DMS114 treated with DMSO at 0.1 percent for 48 hours (cell line): ENCODE results near the gene TRPM6.
"Not testable (repeated sequence)": the region's sequence is repeated elsewhere in the genome, so short reads cannot be mapped to it uniquely, and the experiment has no call there.

Source experiments
- DNase-seq: peaks from one replicate; lab custom pipeline; 2025; ENCODE audit not compliant: unreplicated experiment; lab: John Stamatoyannopoulos, UW

TRPM6 gene

DNA sequence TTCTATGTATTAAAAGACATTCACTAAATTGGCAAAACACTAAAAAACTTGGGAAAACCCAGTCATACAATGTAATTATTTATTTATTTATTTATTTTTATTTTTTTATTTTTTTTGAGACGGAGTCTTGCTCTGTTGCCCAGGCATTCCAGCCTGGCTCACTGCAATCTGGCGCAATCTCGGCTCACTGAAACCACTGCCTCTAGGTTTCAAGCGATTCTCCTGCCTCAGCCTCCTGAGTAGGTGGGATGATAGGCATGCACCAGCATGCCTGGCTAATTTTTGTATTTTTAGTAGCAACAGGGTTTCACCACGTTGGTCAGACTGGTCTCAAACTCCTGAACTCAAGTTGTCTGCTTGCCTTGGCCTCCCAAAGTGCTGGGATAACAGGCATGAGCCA is 27.5 kb downstream of the TRPM6 start:
- DNase-seq = not testable (repeated sequence)

DNA sequence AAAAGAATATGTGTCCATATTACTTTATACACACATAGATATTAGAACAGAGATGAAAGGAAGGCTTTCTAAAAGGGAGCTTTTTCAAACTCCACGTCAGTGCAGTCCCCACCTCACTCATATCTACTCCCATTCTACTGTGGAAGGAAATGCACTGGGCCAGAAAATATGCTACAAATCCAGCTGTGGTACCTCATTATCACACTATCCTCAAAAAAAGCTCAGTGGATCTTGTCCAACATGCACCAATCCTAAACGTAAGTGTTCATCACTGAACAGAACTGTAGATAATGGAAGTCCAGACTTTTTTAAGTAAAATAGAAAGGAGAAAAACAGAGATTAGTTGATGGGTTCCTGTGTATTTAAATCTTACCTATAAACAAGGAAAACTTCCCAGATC is 27.9 kb downstream of the TRPM6 start:
- no peak for DNase-seq

DNA sequence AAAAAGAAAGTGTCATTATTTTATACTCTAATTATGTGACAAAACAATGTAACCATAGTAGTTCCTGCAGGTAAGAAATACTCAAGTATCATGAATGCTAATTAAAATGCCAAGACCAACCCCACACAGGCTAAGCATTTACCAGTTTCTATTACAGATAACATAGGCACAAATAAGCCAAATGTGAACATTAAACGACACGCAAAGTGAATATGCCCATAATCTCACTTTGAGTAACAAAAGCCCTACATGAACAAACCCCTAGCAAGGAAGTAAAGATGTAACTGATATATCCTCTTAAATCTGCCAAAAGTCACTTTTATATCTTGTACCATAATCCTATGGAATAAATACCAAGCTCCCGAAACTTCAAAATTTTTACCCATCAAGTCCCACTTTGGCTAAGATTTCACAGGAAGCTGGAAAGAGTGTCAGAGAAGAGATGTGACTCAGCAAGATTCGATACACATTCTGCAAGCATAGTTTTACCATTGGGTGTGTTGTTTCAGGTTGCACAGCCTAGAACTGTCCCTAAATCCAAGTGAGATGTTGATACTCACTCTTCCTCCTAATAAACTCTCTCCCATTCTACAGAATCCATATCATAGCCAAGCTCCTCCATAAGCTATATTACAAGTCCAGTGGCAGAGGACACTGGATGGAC is 28.8 kb downstream of the TRPM6 start:
- DNase-seq = no peak

DNA sequence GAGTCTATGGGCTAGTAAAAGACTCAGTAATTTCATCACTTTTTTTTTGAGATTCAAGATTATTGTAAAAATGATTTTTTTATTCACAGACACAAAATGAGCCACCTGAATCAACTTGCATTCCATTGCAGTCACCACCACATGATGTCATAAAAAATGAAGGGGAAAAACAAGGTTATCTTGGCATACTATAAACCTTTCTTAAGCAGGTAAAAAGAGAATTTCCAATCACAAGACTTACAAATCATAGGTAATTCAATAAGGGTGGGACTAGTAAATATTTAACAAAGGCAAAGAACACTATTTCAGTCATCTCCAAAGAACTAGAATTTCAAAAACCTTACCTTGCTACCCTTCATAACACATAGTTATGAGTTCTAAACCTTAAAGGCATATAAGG is 30.7 kb downstream of the TRPM6 start:
- DNase-seq = no peak

DNA sequence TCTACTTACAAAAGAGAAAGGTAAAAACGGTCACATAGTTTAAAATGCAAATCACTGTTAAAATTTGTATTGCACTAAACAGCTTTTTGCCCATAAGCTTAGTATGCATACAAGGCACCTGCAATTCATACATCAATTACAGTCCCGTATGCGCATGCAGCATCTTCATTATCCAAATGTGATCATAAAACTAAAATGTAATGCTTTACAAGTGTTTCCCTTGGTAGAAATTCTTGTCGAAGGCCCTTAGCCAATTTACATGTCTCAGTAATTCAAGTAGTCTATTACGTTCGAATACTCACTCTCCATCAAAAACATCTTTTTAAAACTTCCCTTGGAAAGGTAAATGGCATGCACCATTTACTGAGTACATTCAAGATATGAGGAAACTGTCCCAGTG is 32.6 kb downstream of the TRPM6 start:
- no peak for DNase-seq

DNA sequence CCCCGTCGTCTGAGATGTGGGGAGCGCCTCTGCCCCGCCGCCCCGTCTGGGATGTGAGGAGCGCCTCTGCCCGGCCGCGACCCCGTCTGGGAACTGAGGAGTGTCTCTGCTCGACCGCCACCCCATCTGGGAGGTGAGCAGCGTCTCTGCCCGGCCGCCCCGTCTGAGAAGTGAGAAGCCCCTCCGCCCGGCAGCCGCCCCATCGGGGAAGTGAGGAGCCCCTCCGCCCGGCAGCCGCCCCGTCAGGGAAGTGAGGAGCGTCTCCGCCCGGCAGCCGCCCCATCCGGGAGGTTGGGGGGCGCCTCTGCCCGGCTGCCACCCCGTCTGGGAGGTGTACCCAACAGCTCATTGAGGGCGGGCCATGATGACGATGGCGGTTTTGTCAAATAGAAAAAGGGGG is 34.7 kb downstream of the TRPM6 start:
- DNase-seq = not testable (repeated sequence)

DNA sequence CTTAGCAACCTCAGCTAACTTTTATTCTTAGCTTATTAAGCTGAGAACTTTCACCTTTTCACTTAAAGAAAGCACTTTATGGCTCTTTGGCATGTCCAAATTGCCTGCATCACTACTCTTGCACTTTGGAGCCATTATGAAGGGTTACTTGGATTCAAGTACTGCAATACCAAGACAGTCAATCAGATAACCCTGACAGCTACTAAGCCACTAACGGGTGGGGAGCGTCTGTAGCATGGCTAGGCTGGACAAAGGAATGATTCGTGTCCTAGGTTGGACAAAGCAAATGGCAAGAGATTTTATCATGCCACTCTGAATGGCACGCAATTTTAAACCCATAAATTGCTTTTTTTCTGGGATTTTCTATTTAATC is 39.6 kb downstream of the TRPM6 start:
- DNase-seq = no peak

DNA sequence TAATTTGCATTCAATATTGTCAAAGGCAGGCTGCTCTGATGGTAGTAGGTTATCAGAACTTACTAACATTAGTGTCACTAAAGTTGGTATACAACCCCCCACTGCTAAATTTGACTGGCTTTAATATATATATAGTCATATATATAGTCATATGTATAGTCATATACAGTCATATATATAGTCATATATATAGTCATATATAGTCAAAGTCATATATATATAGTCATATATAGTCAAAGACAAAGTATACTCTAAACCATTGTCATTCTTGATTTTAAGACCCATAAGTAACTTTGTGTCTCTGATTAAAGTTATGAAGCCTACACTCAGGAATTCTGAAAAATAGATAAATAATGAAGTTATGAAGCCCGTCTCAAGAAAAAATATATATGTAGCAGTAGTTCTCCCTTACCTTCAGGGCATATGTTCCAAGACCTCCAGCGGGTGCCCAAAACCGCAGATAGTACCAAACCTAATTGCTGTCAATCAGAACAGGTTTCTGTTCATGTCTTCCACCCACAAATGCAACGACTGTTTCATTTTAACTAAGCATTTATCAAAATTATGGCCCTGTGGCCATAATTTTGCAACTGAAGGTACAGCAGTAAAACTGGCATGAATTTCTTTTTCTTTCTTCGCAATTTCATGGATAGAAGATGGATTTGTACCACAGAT is 40.1 kb downstream of the TRPM6 start:
- no peak for DNase-seq

DNA sequence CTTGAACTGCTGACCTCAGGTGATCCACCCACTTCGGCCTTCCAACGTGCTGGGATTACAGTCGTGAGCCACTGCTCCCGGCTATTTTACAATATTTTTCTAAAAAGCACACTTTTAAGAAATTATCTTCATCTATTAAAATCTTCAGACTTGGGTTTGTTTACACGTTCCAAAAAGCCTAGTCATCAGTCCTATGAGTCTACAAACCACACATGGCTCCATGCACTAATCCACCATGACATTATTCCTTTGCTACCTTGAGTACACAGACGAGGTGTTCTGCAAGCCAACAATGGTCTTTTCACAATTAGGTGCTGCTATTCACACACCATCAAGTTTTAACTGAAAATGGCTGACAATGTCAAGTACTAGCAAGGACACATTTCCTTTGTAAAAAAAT is 41.0 kb downstream of the TRPM6 start:
- no peak for DNase-seq

DNA sequence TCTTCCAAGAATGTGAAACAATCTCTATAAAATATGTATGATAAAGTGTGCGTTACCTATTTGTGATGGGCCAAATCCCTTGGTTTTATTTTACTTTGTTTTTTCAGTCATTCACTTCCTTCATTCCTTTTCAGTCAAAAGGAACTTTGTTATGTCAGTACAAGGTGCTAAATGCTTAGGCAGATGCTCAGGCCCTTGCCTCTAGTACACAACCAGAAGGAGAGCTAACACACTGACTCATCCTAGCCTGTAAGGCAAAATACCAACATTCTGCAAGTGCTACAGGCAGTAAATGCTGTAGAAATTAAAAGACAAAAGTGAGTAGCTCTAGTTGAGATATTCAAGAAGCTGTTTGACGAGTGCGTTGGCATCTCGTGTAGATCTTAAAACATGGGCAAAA is 49.4 kb downstream of the TRPM6 start:
- DNase-seq = no peak

DNA sequence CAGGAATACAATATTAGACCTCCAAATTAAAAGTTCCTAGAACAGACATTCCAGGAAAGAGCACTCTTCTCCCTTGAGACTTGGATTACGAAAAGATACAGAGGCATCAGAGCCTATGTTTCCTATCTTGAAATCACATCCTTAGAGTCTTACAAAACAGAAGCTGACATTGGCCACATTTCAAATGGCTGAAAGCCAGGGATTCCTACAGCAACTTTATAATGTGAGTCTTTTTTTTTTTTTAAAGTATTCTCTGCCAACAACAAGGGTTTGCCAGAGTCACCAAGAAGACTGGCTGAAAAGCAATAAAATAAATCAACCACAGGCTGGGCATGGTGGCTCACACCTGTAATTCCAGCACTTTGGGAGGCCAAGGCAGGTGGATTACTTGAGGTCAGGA is 63.1 kb downstream of the TRPM6 start:
- no peak for DNase-seq

DNA sequence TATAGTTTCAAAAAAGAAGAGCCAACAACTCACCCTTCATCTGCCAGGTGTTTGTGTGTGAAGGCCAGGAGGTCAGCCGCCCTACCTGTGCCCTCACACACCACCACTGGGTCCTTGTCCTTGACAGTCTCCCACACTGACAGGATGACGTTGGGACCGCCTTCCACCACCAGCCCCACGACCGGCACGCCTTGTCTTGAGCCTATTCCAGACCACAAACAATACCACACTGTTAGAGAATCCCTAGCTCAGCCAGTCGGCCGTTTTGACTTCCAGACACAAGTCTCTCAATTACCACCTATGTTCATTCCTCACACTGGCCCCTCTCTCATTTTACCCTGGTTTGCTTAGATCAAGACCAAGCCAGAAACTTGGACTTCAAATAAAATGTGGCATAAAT is 66.1 kb downstream of the TRPM6 start:
- DNase-seq = no peak

DNA sequence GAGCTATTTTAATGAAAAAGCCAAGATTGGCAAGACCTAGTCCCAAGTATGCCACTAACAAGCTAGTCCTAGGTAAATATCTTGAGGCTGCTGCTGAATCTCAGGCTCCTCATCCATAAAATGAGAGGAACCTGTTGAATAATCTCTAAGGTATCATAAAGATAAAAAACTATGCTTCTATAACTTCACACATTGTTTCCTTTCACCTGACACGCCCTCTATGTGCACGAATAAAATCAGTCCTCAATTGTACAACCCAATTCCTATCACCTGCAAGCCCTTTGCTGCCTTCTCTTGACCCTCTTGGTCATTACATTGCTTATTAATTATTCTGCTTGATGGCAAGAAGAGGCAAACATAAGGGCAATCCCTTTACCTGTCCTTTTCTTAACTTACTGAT is 69.9 kb downstream of the TRPM6 start:
- DNase-seq = no peak

DNA sequence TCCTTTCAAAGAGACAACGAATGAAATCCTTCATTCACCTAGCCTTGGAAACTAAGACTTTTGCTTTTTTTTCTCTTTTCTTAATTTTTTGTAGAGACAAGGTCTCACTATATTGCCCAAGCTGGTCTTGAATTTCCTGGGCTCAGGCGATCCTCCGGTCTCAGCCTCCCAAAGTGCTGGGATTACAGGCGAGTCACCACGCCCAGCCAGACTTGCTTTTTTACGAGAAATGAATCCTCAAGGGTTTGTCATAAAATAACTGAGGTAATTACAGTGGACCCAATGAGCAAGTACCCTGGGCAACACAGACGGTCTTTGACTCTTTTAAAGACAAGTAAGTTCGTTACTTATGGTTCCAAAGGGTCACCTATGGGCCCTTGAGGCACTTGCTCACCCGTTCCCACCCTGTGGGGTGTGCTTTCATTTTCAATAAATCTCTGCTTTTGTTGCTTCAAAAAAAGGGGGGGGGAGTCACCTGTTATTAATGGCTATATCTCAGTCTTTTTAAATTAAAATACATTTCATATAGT is 70.4 kb downstream of the TRPM6 start:
- no peak for DNase-seq

DNA sequence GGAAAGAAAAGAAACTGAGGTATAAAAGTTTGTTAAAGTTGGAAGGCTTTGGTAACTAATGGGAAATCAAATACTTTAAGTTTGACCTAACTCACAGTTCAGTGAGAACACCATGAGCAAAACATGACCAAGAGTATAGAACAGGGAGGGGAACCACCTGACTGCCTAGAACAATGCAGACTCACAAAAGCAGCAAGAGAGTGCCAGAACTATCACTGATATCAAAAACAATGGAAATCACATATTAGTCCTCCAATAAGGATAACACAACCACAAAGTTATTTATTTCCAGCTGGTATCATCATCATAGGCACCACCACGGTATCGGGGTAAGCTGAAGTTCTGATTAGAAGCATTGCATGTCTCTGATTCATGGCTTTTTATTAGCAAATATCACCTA is 77.5 kb downstream of the TRPM6 start:
- DNase-seq = no peak

DNA sequence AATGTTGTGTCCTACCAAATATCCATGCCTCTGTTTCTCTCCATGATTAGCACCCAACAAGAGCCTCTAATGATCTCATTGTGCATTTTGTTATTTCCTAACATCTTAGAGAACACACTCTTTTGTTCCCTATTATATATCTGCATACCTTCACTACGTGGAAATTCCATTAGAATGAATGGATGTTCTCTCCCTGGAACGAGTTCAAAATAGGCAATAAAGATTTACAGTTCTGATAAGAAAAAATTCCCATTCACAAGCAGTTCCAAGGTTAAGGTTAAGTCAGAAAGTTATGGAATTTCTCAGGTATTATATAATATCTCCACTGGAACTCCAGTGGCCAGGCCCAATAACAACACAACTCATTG is 83.7 kb downstream of the TRPM6 start:
- DNase-seq = no peak

DNA sequence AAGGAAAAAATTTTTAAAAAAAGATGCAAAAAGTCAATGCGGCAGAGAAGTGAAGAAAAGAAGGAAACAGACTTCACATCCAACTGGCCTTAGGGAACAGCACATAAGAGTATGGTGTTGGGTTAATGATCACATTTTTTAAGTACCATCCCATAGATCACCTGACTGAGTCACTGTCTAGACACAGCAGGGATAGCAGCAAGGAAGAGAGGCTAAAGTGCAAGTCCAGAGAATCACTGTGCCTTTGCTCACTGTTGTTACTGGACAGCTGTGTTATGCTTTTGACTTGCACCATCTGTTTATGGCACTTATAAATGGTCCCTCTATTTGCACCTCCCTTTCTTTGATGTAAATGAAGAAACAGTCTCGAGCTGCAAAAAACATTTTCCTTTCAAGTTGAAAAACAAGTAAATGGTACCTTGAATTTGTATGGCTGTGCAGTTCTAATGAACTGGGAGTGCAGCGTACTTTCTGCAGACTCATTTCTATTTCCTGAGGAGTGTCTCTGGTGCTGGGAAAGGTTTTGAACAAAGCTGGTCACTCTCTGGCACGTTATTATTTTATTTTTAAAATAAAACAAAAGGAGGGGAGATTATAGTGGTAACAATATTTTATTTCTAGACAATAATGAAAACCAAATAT is 84.2 kb downstream of the TRPM6 start:
- no peak for DNase-seq

DNA sequence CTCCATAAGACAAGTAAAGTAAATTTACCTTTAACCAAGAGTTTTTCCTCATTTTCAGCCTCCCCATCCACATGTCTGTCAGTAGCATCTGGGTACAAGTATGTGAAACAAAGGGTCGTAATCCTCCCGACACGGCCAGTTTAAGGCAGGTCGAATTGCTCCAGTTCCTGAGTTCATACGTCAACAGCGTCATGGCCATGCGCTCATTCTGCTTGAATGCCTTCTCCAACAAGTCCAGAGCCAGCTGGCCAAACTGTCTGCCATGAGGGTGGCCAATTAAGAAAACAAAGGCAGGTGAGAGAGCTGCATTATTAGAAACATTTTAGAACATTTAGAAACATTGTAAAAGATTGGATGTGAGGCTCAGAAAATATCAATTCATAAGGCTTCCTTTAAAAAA is 87.5 kb downstream of the TRPM6 start:
- no peak for DNase-seq

DNA sequence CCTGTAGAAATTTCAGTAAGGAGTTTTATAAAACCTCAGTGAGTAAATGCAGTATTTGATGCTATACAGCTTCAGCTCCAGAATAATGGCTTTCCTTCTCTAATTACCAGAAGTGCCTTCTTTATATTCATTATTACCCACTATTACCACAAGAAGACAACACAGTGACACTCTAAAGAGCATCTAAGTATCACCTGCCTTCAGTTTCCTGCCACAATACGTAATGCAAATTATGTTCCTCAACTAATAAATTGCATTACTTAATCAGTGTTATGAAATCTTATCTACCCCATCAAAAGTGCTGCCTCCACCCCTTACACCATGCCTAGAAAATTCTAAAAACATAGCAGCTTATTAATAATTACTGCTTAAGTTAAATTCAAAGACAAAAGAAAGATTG is 91.9 kb downstream of the TRPM6 start:
- no peak for DNase-seq

DNA sequence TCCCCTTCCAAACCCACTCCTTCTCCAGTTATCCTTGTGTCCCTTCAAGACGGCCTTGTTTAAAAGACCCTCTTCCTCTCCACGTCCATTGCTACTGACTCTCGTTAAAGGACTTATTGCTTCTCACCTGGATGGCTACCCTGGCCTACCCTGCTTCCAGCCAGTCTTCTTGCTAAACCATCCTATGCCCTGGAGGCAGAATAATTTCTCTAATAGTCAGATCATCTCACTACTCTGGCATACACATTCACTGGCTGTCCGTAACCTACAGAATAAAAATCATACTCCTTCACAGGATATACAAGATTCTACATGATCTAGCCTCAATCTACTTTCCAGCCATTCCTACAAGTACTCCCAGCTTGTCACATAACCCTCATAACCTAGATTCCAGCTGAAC is 92.6 kb downstream of the TRPM6 start:
- no peak for DNase-seq

DNA sequence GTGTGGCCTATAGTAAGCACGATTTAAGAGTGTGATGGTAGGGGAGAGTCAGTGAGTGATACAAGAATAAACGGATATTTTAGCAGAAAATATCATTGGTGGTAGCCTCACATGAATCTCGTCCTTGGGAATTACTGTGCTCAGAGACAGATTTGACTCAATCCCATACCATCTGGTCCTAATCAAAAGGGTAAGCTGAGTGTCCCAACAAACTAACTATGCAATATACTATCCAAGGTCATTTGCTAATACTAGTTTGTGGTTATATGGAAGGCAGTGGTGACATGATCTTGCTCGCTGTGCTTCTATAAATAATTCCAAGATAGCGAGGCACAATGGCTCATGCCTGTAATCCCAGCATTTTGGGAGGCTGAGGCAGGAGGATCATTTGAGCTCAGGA is 103.2 kb downstream of the TRPM6 start:
- DNase-seq = no peak

DNA sequence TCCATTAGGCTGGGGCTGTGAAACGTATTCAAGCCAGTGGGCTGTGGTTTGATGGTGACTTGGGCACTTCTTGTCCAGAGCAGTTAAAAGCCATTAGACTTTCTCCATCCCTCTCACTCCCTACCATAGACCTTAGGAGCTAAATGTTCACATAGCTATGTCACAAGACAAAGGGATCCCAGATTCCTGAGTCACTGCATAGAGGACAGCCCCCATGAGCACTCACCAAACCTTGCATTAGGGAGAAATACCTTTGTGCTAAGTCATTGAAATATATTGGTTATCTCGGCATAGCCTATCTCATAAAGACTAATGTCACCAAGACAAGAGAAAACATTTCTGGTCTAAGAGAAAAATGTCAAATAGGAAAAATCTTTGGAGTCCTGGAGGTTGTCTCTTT is 104.3 kb downstream of the TRPM6 start:
- DNase-seq = no peak
